Karpas-422 (cell line): ENCODE measurements around the gene DCP2. TPM values are rescaled to one million over a fixed set of nuclear protein-coding genes. Genes with fewer than 3 reads are reported as not detected.

Experiments used
- DNase-seq: peaks from one replicate; pipeline ENCODE4 v3.0.0-alpha.2; 2015
- H2AFZ ChIP-seq: fragments of 200-600 bp; sonication (generic); 2 replicates; pipeline ENCODE4 v1.6.1; 2014; ENCODE audit warnings: antibody characterized with exemption, low read length, mixed read lengths
- H3K27ac ChIP-seq: fragments of 200-600 bp; sonication (generic); 2 replicates; pipeline ENCODE4 v1.5.1; 2014; ENCODE audit warnings: mild to moderate bottlenecking, low read length, moderate library complexity
- H3K27me3 ChIP-seq: fragments of 200-600 bp; sonication (generic); 2 replicates; pipeline ENCODE4 v1.6.1; 2014; ENCODE audit warnings: low read length, mixed read lengths
- H3K36me3 ChIP-seq: fragments of 200-600 bp; sonication (generic); 2 replicates; pipeline ENCODE4 v1.6.1; 2014; ENCODE audit warnings: low read length, mixed read lengths; ENCODE audit not compliant: insufficient read depth
- H3K4me1 ChIP-seq: fragments of 200-600 bp; sonication (generic); 2 replicates; pipeline ENCODE4 v1.6.1; 2014; ENCODE audit warnings: mild to moderate bottlenecking, low read length, mixed read lengths
- H3K4me2 ChIP-seq: fragments of 200-600 bp; sonication (generic); 2 replicates; pipeline ENCODE4 v1.6.1; 2014; ENCODE audit warnings: low read length, low read depth, mild to moderate bottlenecking; ENCODE audit not compliant: poor library complexity, severe bottlenecking
- H3K4me3 ChIP-seq: fragments of 200-600 bp; sonication (generic); 2 replicates; pipeline ENCODE4 v1.5.1; 2014; ENCODE audit warnings: mild to moderate bottlenecking, antibody characterized with exemption, low read length, mixed read lengths
- H3K79me2 ChIP-seq: fragments of 200-600 bp; sonication (generic); 2 replicates; pipeline ENCODE4 v1.6.1; 2014; ENCODE audit warnings: mild to moderate bottlenecking, low read length, mixed read lengths
- H3K9ac ChIP-seq: fragments of 200-600 bp; sonication (generic); 2 replicates; pipeline ENCODE4 v1.6.0; 2014; ENCODE audit warnings: low read length
- H3K9me2 ChIP-seq: fragments of 200-600 bp; sonication (generic), shearing (Covaris generic); replicated peaks from 2 replicates; pipeline ENCODE4 v1.6.0; 2014; ENCODE audit warnings: mild to moderate bottlenecking, low read length, moderate library complexity; ENCODE audit not compliant: insufficient read depth
- H3K9me3 ChIP-seq: fragments of 300-700, 200-600 bp; sonication (generic); 2 replicates; pipeline ENCODE4 v1.6.1; 2014; ENCODE audit warnings: low read length, mixed read lengths
- H4K20me1 ChIP-seq: fragments of 200-600 bp; sonication (generic); 2 replicates; pipeline ENCODE4 v1.6.1; 2014; ENCODE audit warnings: mild to moderate bottlenecking, antibody characterized with exemption, low read length, low read depth; ENCODE audit not compliant: insufficient read depth
- total RNA-seq: library from RNA; depleted of rRNA; stranded (reverse); fragments of >200 nt; shearing (Covaris generic); gene quantifications from 2 replicates; pipeline ENCODE4 v1.2.3, GENCODE V29; 2014; ENCODE audit warnings: low replicate concordance

DCP2 gene
- total RNA-seq, 1 experiment from 2014 or later = 74.2 TPM

DNA sequence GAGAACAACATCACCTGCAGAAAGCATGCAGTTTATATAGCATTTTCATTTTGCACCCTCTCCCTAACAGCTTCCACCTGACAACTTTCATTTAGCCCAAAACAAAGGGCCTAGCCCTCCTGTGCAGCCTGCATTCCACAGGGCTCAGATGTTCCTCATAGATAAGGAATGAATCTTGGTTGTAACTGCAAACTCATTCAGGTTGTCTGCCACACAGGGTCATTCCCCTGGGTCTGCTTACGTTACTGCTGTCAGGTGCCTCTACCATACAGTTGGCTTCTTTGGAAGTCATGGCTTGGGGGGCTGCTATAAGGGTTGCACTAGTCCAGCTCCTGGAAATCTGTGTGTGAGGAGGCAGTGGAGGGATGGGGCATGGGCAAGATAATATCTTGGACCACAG is 2.7 kb upstream of the DCP2 start:
- no peak overlapping the region for H3K4me2 ChIP-seq
- DNase-seq = no peak
- no peaks in the 10 kb centered on the region for H3K36me3 ChIP-seq
- no peaks in the 10 kb centered on the region for H3K9me3 ChIP-seq
- no peak overlapping the region for H2AFZ ChIP-seq
- no peaks in the 10 kb centered on the region for H3K9me2 ChIP-seq
- H3K27ac ChIP-seq = no peak overlapping the region
- H4K20me1 ChIP-seq = no peaks in the 10 kb centered on the region
- no peaks in the 10 kb centered on the region for H3K27me3 ChIP-seq
- H3K79me2 ChIP-seq = peaks cover 23% of the 10 kb centered on the region
- H3K4me1 ChIP-seq = peaks cover 32% of the 10 kb centered on the region
- H3K9ac ChIP-seq = no peak overlapping the region
- H3K4me3 ChIP-seq = no peak overlapping the region

- DNase-seq = no peak
- no peaks in the 10 kb centered on the region for H3K36me3 ChIP-seq
- H3K9me3 ChIP-seq = no peaks in the 10 kb centered on the region
- peaks cover 33% of the 10 kb centered on the region for H3K79me2 ChIP-seq
- peaks cover 42% of the 10 kb centered on the region for H3K4me1 ChIP-seq
- no peak overlapping the region for H3K27ac ChIP-seq
- no peaks in the 10 kb centered on the region for H3K9me2 ChIP-seq
- H2AFZ ChIP-seq = peak overlapping the region; percentile 48; the same call in 1 of the 2 replicates
- H3K9ac ChIP-seq = no peak overlapping the region
- H3K27me3 ChIP-seq = no peaks in the 10 kb centered on the region
- H4K20me1 ChIP-seq = peaks cover 5% of the 10 kb centered on the region; the same call in 1 of the 2 replicates
- H3K4me3 ChIP-seq = no peak overlapping the region
- H3K4me2 ChIP-seq = no peak overlapping the region
Observed at GRCh38 chr5:112974901-112975300, 1.7 kb upstream of the DCP2 start.

GRCh38 chr5:112975721-112976431 is 722 bp upstream of the DCP2 start:
- Histone ChIP-seq H3K36me3 (peaks cover 10% of the 10 kb centered on the region), H3K4me3 (peak overlapping the region; percentile 96), H3K79me2 (peaks cover 43% of the 10 kb centered on the region)

DNA sequence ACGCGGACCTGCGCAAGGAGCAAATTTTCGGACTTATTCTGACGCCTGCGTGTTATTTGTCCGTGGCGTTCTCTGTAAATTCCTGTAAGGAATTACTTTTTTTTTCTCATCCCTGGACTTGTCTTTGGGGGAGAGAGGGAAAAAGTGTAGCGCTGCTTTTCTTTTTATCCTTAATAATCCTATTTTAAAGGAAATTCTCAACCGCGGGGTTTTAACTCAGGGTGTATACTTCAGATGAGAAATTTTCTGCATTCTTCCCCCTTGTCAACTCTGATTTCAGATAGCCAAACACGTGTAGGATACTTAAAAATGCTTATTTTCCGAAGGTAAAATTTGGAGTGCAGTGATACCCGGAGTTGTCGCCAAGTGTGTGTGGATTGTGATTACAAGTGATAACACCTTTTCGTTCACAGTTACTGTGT is 853 bp downstream of the DCP2 start:
- peak overlapping the region; percentile 75 for H3K27ac ChIP-seq
- H3K36me3 ChIP-seq = peaks cover 20% of the 10 kb centered on the region
- H3K27me3 ChIP-seq = no peaks in the 10 kb centered on the region
- H3K9me2 ChIP-seq = no peaks in the 10 kb centered on the region
- H3K4me3 ChIP-seq = peak overlapping the region; percentile 96
- no peaks in the 10 kb centered on the region for H3K9me3 ChIP-seq
- peaks cover 9% of the 10 kb centered on the region; the same call in 1 of the 2 replicates for H4K20me1 ChIP-seq
- peak; percentile 62 for DNase-seq
- peak overlapping the region; percentile 95 for H3K9ac ChIP-seq
- H3K79me2 ChIP-seq = peaks cover 59% of the 10 kb centered on the region
- peaks cover 34% of the 10 kb centered on the region for H3K4me1 ChIP-seq
- H3K4me2 ChIP-seq = peak overlapping the region; percentile 91
- H2AFZ ChIP-seq = no peak overlapping the region

More at GRCh38 chr5:112975721-112976431, 722 bp upstream of the DCP2 start:
- Histone ChIP-seq H3K9me2 (no peaks in the 10 kb centered on the region), H3K9ac (peak overlapping the region; percentile 77), H2AFZ (peak overlapping the region; percentile 47; the same call in 1 of the 2 replicates), H3K27ac (peak overlapping the region; percentile 63), H3K27me3 (no peaks in the 10 kb centered on the region), H4K20me1 (peaks cover 5% of the 10 kb centered on the region; the same call in 1 of the 2 replicates), H3K4me2 (peak overlapping the region; percentile 91), H3K9me3 (no peaks in the 10 kb centered on the region), H3K4me1 (peaks cover 45% of the 10 kb centered on the region)
- peak; percentile 67 for DNase-seq

DNA sequence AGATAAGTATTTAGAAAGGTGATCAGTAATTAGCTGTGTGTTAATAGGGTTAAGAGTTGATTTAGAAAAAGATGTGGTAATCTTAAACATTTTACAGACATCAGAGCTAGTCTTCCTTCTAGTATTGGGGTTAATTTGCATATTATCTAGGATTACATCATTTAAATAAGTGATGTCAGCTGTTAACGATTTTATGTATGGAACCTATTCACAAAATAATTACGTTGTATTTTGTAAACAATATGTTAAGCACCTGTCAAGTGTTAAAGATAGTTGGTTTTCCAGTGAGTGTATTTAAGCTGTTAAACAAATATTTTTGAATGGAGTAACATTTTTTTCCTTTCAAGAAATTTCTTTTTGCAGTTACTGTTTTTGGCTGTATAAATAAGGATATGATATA is 2.2 kb downstream of the DCP2 start:
- Histone ChIP-seq H3K9ac (no peak overlapping the region), H4K20me1 (peaks cover 14% of the 10 kb centered on the region), H3K4me1 (peaks cover 34% of the 10 kb centered on the region), H3K4me3 (peak overlapping the region; percentile 96), H2AFZ (no peak overlapping the region), H3K79me2 (peaks cover 73% of the 10 kb centered on the region), H3K36me3 (peaks cover 32% of the 10 kb centered on the region), H3K9me2 (no peaks in the 10 kb centered on the region), H3K27me3 (no peaks in the 10 kb centered on the region), H3K4me2 (peak overlapping the region; percentile 91), H3K9me3 (no peaks in the 10 kb centered on the region), H3K27ac (peak overlapping the region; percentile 8; the same call in 1 of the 2 replicates)
- peak; percentile 58 for DNase-seq

DNA sequence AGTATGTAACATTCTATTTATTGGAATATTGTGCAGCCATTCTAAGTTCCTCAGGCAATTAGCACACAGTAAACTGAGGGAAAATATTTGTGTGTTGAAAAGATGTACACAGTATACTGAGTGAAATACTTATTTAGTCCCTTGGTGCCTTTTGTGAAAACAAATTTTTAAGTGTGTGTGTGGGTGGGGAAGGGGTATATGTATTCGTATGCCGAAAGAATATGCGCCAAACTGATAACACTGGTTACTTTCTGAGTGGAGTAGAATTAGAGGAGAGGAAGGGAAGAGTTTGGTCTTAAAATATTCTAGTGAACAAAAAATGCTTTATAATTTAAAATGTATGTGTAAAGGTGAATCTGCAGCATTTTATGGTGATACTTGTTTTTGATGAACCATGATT is 3.1 kb downstream of the DCP2 start:
- peaks cover 34% of the 10 kb centered on the region for H3K4me1 ChIP-seq
- H4K20me1 ChIP-seq = peaks cover 19% of the 10 kb centered on the region
- H3K4me3 ChIP-seq = peak overlapping the region; percentile 96

GRCh38 chr5:112983363-112983762 is 6.8 kb downstream of the DCP2 start:
- Histone ChIP-seq H4K20me1 (peaks cover 19% of the 10 kb centered on the region), H3K4me2 (no peak overlapping the region), H2AFZ (no peak overlapping the region), H3K27ac (no peak overlapping the region), H3K36me3 (peaks cover 42% of the 10 kb centered on the region), H3K4me3 (no peak overlapping the region), H3K9ac (no peak overlapping the region), H3K9me2 (no peaks in the 10 kb centered on the region), H3K9me3 (no peaks in the 10 kb centered on the region), H3K4me1 (peaks cover 20% of the 10 kb centered on the region), H3K79me2 (peaks cover 96% of the 10 kb centered on the region), H3K27me3 (no peaks in the 10 kb centered on the region)
- no peak for DNase-seq

More for the DNA sequence above, 3.1 kb downstream of the DCP2 start:
- H3K9me3 ChIP-seq = no peaks in the 10 kb centered on the region
- peak overlapping the region; percentile 8; the same call in 1 of the 2 replicates for H3K27ac ChIP-seq
- H3K27me3 ChIP-seq = no peaks in the 10 kb centered on the region
- no peak overlapping the region for H2AFZ ChIP-seq
- H3K9ac ChIP-seq = no peak overlapping the region
- peak overlapping the region; percentile 91 for H3K4me2 ChIP-seq
- H3K9me2 ChIP-seq = no peaks in the 10 kb centered on the region
- DNase-seq = no peak
- peaks cover 34% of the 10 kb centered on the region for H3K36me3 ChIP-seq
- peaks cover 81% of the 10 kb centered on the region for H3K79me2 ChIP-seq

DNA sequence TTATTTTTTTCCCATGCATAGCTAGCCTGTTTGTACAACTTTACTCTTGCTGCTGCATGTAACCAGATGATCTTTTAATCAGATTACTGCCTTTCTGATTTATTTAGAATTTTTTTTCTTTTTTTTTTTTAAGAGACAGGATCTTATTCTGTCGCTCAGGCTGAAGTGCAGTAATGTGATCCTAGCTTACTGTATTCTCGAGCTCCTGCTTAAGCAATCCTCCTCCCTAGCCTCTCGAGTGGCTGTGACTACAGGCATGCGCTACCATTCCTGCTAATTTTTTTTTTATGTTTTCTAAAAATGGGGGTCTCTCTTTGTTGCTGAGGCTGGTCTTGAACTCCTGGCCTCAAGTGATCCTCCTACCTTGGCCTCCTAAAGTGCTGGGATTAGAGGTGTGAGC is 9.6 kb downstream of the DCP2 start:
- Histone ChIP-seq H3K9me3 (no peaks in the 10 kb centered on the region), H3K27ac (no peak overlapping the region), H3K36me3 (peaks cover 42% of the 10 kb centered on the region; the same call in 1 of the 2 replicates), H3K9me2 (no peaks in the 10 kb centered on the region), H3K4me1 (no peaks in the 10 kb centered on the region; the same call in 1 of the 2 replicates), H3K27me3 (no peaks in the 10 kb centered on the region), H3K79me2 (peaks cover 96% of the 10 kb centered on the region), H4K20me1 (peaks cover 14% of the 10 kb centered on the region; the same call in 1 of the 2 replicates), H3K4me3 (no peak overlapping the region), H3K4me2 (no peak overlapping the region), H3K9ac (no peak overlapping the region), H2AFZ (no peak overlapping the region)
- DNase-seq = no peak
